Measurements from ENCODE around the gene VIPR2.
"Not testable (repeated sequence)": the region's sequence is repeated elsewhere in the genome, so short reads cannot be mapped to it uniquely, and the experiment has no call there.

VIPR2 gene

DNA sequence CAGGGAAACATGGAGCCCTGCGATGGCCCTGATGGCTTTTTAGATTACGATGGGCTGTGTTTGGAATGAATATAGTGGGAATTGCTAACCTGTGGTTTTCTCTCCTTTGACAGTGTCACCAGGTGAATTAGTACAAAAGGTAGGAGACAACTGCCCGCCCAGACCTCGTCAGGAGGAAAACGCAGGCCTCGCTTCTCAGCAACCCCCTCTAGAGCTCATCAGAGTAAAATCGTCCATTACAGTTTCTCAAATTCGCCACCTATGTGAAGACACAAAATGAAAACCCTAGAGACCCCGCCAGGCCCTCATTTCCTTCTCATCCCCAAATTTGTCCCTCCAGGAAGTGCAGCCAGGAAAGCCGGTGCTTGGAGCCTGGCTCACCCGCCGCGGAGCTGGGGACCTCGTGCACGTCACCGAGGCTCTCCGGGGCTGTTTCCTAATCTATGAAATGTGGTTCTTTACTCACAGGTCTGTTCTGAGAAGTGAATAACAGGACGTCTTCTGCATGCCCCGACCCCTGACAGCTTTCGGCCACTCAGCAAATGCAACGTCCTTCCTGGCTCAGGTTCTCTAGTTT lies 143.7 kb downstream of the VIPR2 start:
- TF ChIP-seq POU2F2 (IDR thresholded peaks at IDR 0.05; ENCODE audit: low read depth, low read length) (no peak), PAX5 (IDR thresholded peaks at IDR 0.05; ENCODE audit: insufficient read depth, low read length, severe bottlenecking) (no peak), POLR2A (IDR thresholded peaks at IDR 0.05; ENCODE audit: low read depth, low read length) (no peak), POLR2AphosphoS5 (IDR thresholded peaks at IDR 0.05; ENCODE audit: low read depth, low read length) (no peak), SPI1 (IDR thresholded peaks at IDR 0.05; ENCODE audit: low read depth, low read length) (no peak), TAF1 (IDR thresholded peaks at IDR 0.05; ENCODE audit: low read depth, low read length) (no peak)
- FAIRE-seq, result no peak
- DNase-seq (ENCODE audit: insufficient read length, low spot score), result no peak

DNA sequence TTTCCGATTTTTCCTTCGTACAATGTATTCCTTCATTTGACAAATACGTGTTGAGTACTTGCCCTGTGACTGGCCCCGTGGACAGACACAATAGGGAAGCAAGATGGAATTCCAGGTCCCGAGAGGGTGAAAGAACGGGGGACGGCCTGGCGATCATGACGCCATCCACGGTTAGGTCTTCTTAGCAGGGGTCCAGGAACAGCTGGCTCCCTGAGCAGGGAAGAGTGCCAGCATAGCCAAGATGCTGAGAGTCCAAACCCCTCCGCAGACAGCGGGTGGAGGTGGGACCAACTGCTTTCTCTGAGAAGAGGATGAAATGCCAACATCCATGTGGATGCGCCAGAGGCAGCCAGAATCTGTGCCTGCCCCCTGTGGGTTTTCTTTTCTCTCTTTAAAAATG lies 144.6 kb downstream of the VIPR2 start:
- TF ChIP-seq SPI1 (IDR thresholded peaks at IDR 0.05; ENCODE audit: low read depth, low read length) (no peak), POLR2AphosphoS5 (IDR thresholded peaks at IDR 0.05; ENCODE audit: low read depth, low read length) (no peak), POU2F2 (IDR thresholded peaks at IDR 0.05; ENCODE audit: low read depth, low read length) (no peak), POLR2A (IDR thresholded peaks at IDR 0.05; ENCODE audit: low read depth, low read length) (no peak)
- no peak for DNase-seq (ENCODE audit: insufficient read length, low spot score)
- FAIRE-seq, result no peak

DNA sequence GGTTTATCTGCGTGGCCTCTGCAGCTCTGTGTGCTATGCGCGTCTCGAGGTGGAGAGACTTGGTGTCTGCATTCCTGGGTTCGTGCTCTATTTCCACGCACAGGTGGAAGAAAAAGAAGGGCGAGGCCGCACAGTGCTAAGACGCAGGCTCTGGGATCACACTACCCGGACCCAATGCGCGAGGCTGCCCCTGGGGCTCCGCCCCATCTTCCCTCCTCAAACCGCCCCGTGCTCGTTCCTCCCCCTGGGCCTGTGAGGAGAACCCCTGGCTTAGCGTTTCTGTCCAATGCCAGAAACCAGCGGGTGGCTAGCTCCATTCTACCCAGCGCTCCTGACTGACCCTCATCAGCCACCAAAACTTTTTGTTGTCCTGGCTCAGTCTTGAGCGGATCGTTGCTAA lies 145.2 kb downstream of the VIPR2 start:
- DNase-seq (ENCODE audit: insufficient read length, low spot score), result no peak
- FAIRE-seq, result no peak
- no peak for TF ChIP-seq POLR2AphosphoS5 (IDR thresholded peaks at IDR 0.05; ENCODE audit: low read depth, low read length)
- no peak for TF ChIP-seq POLR2A (IDR thresholded peaks at IDR 0.05; ENCODE audit: low read depth, low read length)
- no peak for TF ChIP-seq PAX5 (IDR thresholded peaks at IDR 0.05; ENCODE audit: insufficient read depth, low read length, severe bottlenecking)
- TF ChIP-seq POU2F2 (IDR thresholded peaks at IDR 0.05; ENCODE audit: low read depth, low read length), result no peak
- no peak for TF ChIP-seq TAF1 (IDR thresholded peaks at IDR 0.05; ENCODE audit: low read depth, low read length)
- no peak for TF ChIP-seq SPI1 (IDR thresholded peaks at IDR 0.05; ENCODE audit: low read depth, low read length)

DNA sequence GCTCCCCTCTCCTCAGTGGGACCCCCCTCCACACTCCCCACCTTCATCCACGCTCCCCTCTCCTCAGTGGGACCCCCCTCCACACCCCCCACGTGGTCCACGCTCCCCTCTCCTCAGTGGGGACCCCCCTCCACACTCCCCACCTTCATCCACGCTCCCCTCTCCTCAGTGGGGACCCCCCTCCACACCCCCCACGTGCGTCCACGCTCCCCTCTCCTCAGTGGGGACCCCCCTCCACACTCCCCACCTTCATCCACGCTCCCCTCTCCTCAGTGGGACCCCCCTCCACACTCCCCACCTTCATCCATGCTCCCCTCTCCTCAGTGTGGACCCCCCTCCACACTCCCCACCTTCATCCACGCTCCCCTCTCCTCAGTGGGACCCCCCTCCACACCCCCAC lies 146.4 kb downstream of the VIPR2 start:
- not testable (repeated sequence) for FAIRE-seq; DNase-seq (ENCODE audit: insufficient read length, low spot score)

DNA sequence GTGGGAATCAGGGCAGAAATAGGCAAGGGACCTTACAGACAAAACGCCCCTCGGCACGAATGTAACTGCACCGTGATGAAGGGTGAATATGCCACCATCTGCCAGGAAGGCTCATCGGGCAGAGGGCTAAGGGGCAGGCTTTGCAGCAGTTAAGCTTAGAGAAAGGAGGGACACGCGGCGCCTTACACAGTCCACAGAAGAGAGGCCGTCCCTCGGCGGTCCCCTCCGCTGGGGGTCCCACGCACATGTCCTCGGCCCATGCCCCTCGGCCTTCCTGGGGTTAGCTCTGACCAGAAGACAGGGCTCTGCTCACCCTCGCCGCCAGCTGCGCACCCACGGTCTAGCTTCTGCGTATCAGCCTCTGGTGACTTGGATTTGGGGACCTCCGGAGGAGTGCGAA lies 147.2 kb downstream of the VIPR2 start:
- FAIRE-seq, result no peak
- no peak for TF ChIP-seq POLR2A (IDR thresholded peaks at IDR 0.05; ENCODE audit: low read depth, low read length)
- TF ChIP-seq POLR2AphosphoS5 (IDR thresholded peaks at IDR 0.05; ENCODE audit: low read depth, low read length), result no peak
- TF ChIP-seq PAX5 (IDR thresholded peaks at IDR 0.05; ENCODE audit: insufficient read depth, low read length, severe bottlenecking), result no peak
- no peak for TF ChIP-seq SPI1 (IDR thresholded peaks at IDR 0.05; ENCODE audit: low read depth, low read length)
- TF ChIP-seq TAF1 (IDR thresholded peaks at IDR 0.05; ENCODE audit: low read depth, low read length), result no peak
- TF ChIP-seq POU2F2 (IDR thresholded peaks at IDR 0.05; ENCODE audit: low read depth, low read length), result no peak
- no peak for DNase-seq (ENCODE audit: insufficient read length, low spot score)

DNA sequence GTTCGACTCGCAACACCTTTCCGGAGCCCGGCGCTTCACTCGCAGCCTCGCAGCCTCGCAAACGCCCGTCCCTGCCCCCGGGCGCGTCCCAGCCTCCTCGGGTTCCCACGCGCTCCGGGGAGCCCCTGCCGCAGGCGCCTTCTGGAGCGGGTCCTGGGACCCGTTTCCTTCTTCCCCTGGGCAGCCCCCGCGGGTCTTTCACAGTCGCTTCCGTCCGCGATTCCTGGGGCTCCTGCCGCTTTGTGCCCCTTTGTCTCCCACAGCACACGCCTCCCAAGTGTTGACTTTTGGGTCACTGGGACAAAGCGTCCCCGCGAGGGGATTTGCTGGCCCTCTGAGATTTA lies 147.6 kb downstream of the VIPR2 start:
- TF ChIP-seq POLR2A (IDR thresholded peaks at IDR 0.05; ENCODE audit: low read depth, low read length) (no peak), SPI1 (IDR thresholded peaks at IDR 0.05; ENCODE audit: low read depth, low read length) (no peak), TAF1 (IDR thresholded peaks at IDR 0.05; ENCODE audit: low read depth, low read length) (no peak), PAX5 (IDR thresholded peaks at IDR 0.05; ENCODE audit: insufficient read depth, low read length, severe bottlenecking) (no peak), POU2F2 (IDR thresholded peaks at IDR 0.05; ENCODE audit: low read depth, low read length) (no peak), POLR2AphosphoS5 (IDR thresholded peaks at IDR 0.05; ENCODE audit: low read depth, low read length) (no peak)
- no peak for FAIRE-seq
- no peak for DNase-seq (ENCODE audit: insufficient read length, low spot score)

DNA sequence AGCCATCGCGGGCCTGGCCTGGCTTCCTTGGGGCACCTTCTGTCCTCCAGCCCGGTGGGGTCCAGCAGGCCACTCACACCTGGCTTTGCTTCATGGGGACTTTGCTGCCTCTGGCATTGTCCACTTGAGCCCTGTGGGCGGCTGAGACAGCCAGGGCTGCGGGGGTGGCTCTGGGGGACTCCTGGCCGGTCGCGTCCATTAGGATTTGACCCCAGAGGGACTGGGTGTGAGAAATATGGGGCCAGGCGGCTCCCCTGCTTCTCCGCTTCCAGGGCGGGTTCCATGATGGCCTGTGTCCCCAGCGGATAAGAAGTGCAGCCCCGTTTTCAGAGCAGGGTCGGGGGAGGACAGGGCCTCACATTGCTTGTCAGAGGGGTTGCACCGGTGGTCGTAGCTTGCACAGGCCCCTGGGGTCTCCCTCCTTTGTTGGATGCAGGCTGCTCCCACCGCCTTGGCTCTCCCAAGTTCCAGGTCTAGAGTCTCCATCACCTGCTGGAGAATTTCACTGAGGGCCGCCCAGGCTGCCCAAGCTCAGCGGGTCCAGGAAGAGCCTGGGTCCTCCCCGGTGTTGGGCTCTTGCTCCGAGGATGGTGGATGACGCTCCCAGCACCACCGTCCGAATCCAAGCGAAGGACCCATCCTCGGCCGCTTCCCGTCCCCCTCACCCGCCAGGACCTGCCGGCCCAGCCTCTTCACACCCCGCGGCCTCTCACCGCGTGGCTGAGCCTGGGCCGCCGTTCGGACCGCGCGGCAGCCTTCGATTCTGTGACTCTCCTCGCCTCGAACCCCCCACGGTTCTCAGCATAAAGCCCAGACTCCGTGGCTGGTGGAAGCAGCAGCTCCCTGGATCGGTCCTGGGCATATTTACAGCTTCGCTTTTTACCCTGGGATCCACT lies 148.2 kb downstream of the VIPR2 start:
- TF ChIP-seq POLR2A (IDR thresholded peaks at IDR 0.05; ENCODE audit: low read depth, low read length), result no peak
- no peak for TF ChIP-seq PAX5 (IDR thresholded peaks at IDR 0.05; ENCODE audit: insufficient read depth, low read length, severe bottlenecking)
- TF ChIP-seq POLR2AphosphoS5 (IDR thresholded peaks at IDR 0.05; ENCODE audit: low read depth, low read length), result no peak
- no peak for TF ChIP-seq TAF1 (IDR thresholded peaks at IDR 0.05; ENCODE audit: low read depth, low read length)
- no peak for TF ChIP-seq POU2F2 (IDR thresholded peaks at IDR 0.05; ENCODE audit: low read depth, low read length)
- TF ChIP-seq SPI1 (IDR thresholded peaks at IDR 0.05; ENCODE audit: low read depth, low read length), result no peak
- no peak for DNase-seq (ENCODE audit: insufficient read length, low spot score)
- FAIRE-seq, result no peak

DNA sequence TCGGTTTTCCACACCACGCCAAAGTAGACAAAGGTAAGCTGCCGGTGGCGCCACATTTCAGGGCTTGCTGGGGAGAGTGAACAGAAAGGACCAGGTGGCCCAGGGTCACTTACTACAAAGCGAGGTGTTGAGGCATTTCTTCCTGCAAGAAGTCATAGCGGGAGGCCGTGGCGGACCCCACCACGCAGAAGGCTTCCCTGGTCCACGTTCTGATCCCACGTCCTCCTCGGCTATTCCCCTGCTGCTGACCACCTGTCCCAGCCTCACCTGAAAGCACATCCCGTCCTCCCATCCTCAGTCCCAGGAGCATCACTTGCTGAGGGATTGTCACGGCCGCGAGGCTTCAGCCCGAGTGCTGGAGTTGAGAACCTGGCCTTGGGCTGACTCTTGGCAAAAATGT lies 149.2 kb downstream of the VIPR2 start:
- FAIRE-seq (no peak), DNase-seq (ENCODE audit: insufficient read length, low spot score) (no peak)
- TF ChIP-seq POU2F2 (IDR thresholded peaks at IDR 0.05; ENCODE audit: low read depth, low read length) (no peak), TAF1 (IDR thresholded peaks at IDR 0.05; ENCODE audit: low read depth, low read length) (no peak), PAX5 (IDR thresholded peaks at IDR 0.05; ENCODE audit: insufficient read depth, low read length, severe bottlenecking) (no peak)

DNA sequence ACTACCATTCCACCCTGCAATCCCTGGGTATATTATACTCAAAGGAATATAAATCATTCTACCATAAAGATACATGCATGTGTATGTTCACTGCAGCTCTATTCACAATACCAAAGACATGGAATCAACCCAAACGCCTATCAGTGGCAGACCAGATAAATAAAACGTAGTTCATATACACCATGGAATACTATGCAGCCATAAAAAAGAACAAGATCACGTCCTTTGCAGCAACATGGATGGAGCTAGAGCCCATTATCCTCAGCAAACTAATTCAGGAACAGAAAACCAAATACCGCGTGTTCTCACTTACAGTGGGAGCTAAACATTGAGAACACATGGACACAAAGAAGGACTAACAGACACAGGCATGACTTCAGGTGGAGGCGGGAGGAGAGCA lies 150.0 kb downstream of the VIPR2 start:
- DNase-seq (ENCODE audit: insufficient read length, low spot score) (no peak), FAIRE-seq (no peak)
- TF ChIP-seq POLR2A (IDR thresholded peaks at IDR 0.05; ENCODE audit: low read depth, low read length) (no peak), POU2F2 (IDR thresholded peaks at IDR 0.05; ENCODE audit: low read depth, low read length) (no peak), POLR2AphosphoS5 (IDR thresholded peaks at IDR 0.05; ENCODE audit: low read depth, low read length) (no peak), PAX5 (IDR thresholded peaks at IDR 0.05; ENCODE audit: insufficient read depth, low read length, severe bottlenecking) (no peak), SPI1 (IDR thresholded peaks at IDR 0.05; ENCODE audit: low read depth, low read length) (no peak)

DNA sequence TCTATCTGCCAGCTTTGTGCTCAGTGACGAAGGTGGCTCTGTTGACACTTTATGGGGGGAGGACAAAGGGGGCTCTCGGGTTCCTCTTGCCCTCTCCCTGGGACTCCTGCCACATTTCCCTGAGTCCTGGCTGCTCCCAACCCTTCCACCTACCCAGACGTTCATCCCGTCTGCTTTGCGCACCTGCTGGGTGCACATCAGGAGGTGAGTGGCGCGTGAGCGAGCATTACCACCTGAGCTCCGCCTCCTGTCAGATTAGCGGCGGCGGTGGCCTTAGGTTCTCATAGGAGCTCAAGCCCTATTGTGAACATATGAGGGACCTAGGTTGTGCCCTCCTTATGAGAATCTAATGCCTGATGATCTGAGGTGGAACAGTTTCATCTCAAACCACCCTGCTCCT lies 151.1 kb downstream of the VIPR2 start:
- DNase-seq (ENCODE audit: insufficient read length, low spot score), result no peak
- no peak for TF ChIP-seq POU2F2 (IDR thresholded peaks at IDR 0.05; ENCODE audit: low read depth, low read length)
- no peak for TF ChIP-seq POLR2A (IDR thresholded peaks at IDR 0.05; ENCODE audit: low read depth, low read length)
- no peak for TF ChIP-seq TAF1 (IDR thresholded peaks at IDR 0.05; ENCODE audit: low read depth, low read length)
- TF ChIP-seq SPI1 (IDR thresholded peaks at IDR 0.05; ENCODE audit: low read depth, low read length), result no peak
- TF ChIP-seq POLR2AphosphoS5 (IDR thresholded peaks at IDR 0.05; ENCODE audit: low read depth, low read length), result no peak
- no peak for TF ChIP-seq PAX5 (IDR thresholded peaks at IDR 0.05; ENCODE audit: insufficient read depth, low read length, severe bottlenecking)
- FAIRE-seq, result no peak
